Islet precursor cell (in vitro differentiated cells): ENCODE data around the gene SPCS3.
"Not testable (repeated sequence)": the region's sequence is repeated elsewhere in the genome, so short reads cannot be mapped to it uniquely, and the experiment has no call there.

Source experiments
- DNase-seq: peaks from one replicate; pipeline ENCODE4 v3.0.0-alpha.2; 2018

The SPCS3 gene

GRCh38 chr4:176306837-176307665 is 12.7 kb upstream of the SPCS3 start:
- DNase-seq: no peak

DNA sequence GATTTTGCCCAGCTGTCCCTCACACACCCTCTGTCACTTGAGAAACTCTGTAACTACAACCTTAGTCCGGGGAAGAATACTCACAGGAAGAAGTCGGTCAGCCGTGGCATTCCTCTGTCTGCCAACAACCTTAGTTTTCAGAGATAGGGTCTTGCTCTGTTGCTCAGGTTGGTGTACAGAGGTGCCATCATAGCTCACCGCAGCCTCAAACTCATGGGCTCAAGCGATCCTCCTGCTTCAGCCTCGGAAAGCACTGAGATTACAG is 12.2 kb upstream of the SPCS3 start:
- no peak for DNase-seq

GRCh38 chr4:176308441-176308840 is 11.3 kb upstream of the SPCS3 start:
- no peak for DNase-seq

- DNase-seq: no peak
Measured at GRCh38 chr4:176309046-176309445, 10.7 kb upstream of the SPCS3 start.

- no peak for DNase-seq
Measured at GRCh38 chr4:176309772-176310171, 10.0 kb upstream of the SPCS3 start.

DNA sequence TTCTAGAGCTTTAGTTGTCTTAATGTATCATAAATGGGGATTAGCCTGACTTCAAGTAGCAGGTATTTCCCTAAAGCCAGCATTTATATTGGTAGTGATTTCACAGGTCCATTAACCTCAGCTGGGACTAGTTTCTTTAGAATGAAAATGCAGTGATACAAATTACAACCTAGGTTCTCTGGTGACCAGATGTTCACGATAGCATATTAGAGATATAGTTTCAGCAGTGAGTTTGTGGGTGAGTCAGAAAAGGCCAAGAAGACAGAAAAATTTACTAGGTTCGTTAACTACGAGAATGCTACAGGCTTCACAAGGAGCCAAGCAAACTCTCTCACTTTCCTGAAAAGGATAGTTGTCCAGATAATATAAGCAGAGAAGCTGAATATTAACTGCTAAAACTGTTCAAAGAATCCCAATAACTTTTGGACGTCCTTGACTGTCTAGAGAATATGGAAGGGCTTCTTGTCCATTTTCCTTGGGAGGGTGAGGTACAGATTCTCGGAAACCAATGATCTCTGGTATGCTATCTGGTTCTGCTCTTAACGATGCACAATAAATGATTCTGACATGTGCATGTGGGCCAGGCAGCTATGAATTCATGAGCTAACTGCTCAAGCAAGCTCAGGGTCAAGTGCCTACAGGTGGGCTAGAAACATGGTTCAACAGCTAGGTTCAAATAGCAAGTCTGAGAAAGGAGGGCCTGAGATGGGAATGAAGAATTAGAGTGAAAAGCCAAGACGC is 6.0 kb upstream of the SPCS3 start:
- DNase-seq: no peak

- DNase-seq: no peak
Measured at GRCh38 chr4:176319151-176319703, 539 bp upstream of the SPCS3 start.

GRCh38 chr4:176320340-176320975 is 692 bp downstream of the SPCS3 start:
- peak; percentile 89 for DNase-seq

- no peak for DNase-seq
Measured at GRCh38 chr4:176320976-176321361, 1.2 kb downstream of the SPCS3 start.

- DNase-seq: no peak
Measured at GRCh38 chr4:176321589-176321988, 1.8 kb downstream of the SPCS3 start.

DNA sequence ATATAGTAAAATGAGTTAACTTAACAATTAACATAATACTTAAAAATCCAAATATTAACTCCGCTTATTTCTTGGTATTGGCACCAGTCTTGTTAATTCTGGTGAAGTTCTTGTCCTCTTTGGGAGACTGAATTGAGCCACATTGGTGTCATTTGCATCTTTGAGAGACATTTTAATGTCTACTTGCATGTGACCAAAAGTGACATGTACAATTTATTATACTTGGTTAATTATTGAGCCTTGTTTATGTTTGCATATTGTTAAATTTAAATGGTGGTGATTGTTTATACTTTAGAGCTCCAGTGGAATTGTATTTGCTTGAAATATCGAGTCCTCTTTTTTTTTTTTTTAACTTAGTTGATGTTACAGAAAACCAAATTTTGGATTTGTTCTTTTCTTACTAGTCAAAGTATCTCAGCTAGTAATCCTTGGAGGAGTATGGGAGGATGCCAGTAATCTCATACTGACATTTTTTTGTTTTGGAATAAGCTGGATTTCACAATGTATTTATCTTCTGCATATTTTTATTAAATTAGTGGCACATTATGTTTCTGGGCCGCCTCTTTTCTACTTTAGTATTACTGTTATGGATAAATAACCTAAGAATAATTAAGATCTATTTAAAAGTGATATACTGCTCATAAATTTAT is 3.9 kb downstream of the SPCS3 start:
- DNase-seq: no peak

- not testable (repeated sequence) for DNase-seq
Measured at GRCh38 chr4:176324876-176325275, 5.1 kb downstream of the SPCS3 start.

DNA sequence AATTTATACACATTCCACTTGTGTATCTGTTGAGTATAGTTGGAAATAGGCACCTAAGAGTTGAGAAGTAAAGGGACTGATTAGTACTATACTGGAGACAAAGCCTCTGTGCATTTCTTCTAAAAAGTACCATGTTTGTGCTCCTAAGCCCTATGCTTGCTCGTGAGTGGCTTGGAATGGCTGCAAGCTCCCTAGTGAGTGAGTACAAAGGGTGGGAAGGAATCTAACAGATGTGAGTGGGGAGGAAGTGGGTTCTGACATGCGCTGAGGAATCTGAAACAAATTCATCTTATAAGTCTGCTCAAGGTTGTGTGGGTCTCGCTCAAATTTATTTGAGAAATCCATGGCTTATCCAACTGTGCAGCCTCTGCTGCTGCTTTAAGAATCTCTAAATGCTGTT is 13.3 kb downstream of the SPCS3 start:
- no peak for DNase-seq

- DNase-seq: no peak
Measured at GRCh38 chr4:176334066-176334465, 14.3 kb downstream of the SPCS3 start.

- no peak for DNase-seq
Measured at GRCh38 chr4:176335421-176335820, 15.7 kb downstream of the SPCS3 start.

DNA sequence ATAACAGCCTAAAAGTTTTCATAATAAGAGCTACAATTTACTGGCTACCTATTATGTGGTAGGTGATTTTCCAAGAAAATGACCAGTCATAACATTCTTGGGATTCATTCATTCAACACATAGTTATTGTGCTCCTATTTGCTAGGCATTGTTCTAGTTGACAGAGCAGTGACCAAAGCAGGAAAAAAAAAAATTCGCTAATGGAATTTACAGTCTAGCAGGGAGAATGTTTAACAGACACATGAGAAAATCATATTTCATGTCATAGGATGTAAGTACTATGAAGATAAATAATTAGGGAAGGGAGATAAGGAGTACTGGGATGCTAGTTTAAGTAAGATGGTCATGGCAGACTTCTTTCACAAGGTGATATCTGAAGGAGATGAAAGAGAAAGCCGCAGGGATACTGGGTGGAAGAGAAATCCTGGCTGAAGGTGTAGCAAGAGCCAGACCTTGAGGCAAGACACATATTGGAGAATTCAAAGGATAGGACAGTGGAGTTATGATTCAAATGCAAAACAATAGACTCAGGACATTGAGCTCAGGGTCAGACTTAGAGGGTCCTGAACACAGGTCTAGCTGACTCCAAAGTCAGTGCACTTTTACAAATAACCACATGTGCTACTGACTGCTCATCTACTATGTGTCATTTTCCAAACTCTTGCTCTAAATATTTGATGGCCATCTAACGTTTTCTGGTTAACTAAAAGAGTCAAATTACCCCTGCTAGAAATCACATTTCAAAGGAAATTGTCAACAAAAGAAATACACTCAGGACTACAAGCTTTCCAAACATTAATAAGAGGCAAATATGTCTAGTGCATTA is 20.4 kb downstream of the SPCS3 start:
- DNase-seq: no peak

GRCh38 chr4:176340871-176341685 is 21.3 kb downstream of the SPCS3 start:
- no peak for DNase-seq

GRCh38 chr4:176342384-176342783 is 22.6 kb downstream of the SPCS3 start:
- no peak for DNase-seq

GRCh38 chr4:176343286-176343685 is 23.5 kb downstream of the SPCS3 start:
- DNase-seq: no peak

- not testable (repeated sequence) for DNase-seq
Measured at GRCh38 chr4:176345346-176345745, 25.6 kb downstream of the SPCS3 start.

- DNase-seq: not testable (repeated sequence)
Measured at GRCh38 chr4:176346836-176347235, 27.1 kb downstream of the SPCS3 start.
